ENCODE data around the gene CDC27. TPM values are rescaled to one million over a fixed set of nuclear protein-coding genes. Genes with fewer than 3 reads are reported as not detected.

The CDC27 gene
- polyA plus RNA-seq, 3 donors, result 19.7 to 52.0 (median 33.0) TPM

DNA sequence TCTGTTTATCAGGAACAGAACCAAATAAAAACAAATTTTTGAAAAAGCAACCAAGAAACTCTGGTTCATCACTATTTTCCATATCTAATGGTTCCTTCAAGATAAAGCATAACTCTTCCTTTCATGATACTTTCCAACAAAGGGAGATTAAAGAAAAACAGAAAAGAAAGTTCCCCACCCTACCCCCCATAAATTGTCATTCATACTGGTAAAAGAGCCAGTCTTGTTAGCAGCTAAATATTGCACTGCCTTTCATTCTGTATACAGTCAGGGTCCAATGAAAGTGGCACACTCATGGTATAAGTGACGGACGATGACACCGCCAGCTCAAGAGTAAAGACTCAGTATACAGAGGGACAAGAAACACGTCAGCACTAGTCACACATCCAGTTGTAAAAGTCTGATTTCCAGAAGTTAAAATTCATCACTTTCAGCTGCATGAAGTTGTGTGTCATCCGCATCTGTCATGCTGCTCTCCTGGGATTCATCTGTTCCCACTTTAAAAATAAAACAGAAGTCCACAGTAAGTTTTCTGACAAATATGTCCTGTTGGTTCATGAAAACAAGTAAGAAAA is 68.5 kb downstream of the CDC27 start:
- TF ChIP-seq, protein P1, sequence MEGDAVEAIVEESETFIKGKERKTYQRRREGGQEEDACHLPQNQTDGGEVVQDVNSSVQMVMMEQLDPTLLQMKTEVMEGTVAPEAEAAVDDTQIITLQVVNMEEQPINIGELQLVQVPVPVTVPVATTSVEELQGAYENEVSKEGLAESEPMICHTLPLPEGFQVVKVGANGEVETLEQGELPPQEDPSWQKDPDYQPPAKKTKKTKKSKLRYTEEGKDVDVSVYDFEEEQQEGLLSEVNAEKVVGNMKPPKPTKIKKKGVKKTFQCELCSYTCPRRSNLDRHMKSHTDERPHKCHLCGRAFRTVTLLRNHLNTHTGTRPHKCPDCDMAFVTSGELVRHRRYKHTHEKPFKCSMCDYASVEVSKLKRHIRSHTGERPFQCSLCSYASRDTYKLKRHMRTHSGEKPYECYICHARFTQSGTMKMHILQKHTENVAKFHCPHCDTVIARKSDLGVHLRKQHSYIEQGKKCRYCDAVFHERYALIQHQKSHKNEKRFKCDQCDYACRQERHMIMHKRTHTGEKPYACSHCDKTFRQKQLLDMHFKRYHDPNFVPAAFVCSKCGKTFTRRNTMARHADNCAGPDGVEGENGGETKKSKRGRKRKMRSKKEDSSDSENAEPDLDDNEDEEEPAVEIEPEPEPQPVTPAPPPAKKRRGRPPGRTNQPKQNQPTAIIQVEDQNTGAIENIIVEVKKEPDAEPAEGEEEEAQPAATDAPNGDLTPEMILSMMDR (IDR thresholded peaks at IDR 0.05), result no peak
- H3K79me2 ChIP-seq (ENCODE audit: insufficient read depth, low read length), result no peaks in the 10 kb centered on the region
- no peaks in the 10 kb centered on the region for H3K4me1 ChIP-seq (ENCODE audit: control insufficient read depth in 1 of 2, insufficient read depth in 2 of 2, low read length in 2 of 2)
- H3K4me2 ChIP-seq (replicated peaks; ENCODE audit: extremely low read depth, low read length, poor library complexity, severe bottlenecking), result no peak overlapping the region
- DNase-seq, result no peak
- Mint-ChIP-seq H3K27me3 (ENCODE audit: low read depth in 3 of 3) (no peaks in the 10 kb centered on the region), H3K36me3 (peaks cover 47 to 66% of the 10 kb centered on the region in 2 donors), H3K9me3 (peaks cover 0 to 1% (median 0%) of the 10 kb centered on the region in 7 donors), H3K4me1 (no peaks in the 10 kb centered on the region), H3K27ac (no peak overlapping the region), H3K4me3 (no peak overlapping the region)
- H3K4me3 ChIP-seq (replicated peaks in 1 of 3; ENCODE audit: low read depth in 2 of 3, low read length in 3 of 3), result no peak overlapping the region
- no peak overlapping the region for H3K27ac ChIP-seq (ENCODE audit: low read depth in 1 of 2, low read length in 2 of 2)
- peaks cover 63 to 83% of the 10 kb centered on the region in 2 donors for H3K36me3 ChIP-seq (replicated peaks in 1 of 2; ENCODE audit: control insufficient read depth in 1 of 2, insufficient read depth in 2 of 2, low read length in 2 of 2)
- H3K9ac ChIP-seq (ENCODE audit: insufficient read depth, low read length, poor library complexity, severe bottlenecking), result no peak overlapping the region
- no peaks in the 10 kb centered on the region for H4K20me1 ChIP-seq (ENCODE audit: insufficient read depth, low read length)
- WGBS (ENCODE audit: insufficient coverage), result 100% methylated on average over 4 of the region's 5 CpGs
- no peaks in the 10 kb centered on the region for H3K9me3 ChIP-seq (replicated peaks in 1 of 2; ENCODE audit: control insufficient read depth in 1 of 2, insufficient read depth in 1 of 2, low read length in 2 of 2)
- H3K27me3 ChIP-seq (ENCODE audit: control insufficient read depth in 2 of 2, insufficient read depth in 2 of 2, low read length in 2 of 2), result no peaks in the 10 kb centered on the region
- H2AFZ ChIP-seq (ENCODE audit: insufficient read depth, low read depth, low read length, poor library complexity, severe bottlenecking), result no peak overlapping the region
- intact Hi-C loops (cut with micrococcal nuclease), result no loop called here

DNA sequence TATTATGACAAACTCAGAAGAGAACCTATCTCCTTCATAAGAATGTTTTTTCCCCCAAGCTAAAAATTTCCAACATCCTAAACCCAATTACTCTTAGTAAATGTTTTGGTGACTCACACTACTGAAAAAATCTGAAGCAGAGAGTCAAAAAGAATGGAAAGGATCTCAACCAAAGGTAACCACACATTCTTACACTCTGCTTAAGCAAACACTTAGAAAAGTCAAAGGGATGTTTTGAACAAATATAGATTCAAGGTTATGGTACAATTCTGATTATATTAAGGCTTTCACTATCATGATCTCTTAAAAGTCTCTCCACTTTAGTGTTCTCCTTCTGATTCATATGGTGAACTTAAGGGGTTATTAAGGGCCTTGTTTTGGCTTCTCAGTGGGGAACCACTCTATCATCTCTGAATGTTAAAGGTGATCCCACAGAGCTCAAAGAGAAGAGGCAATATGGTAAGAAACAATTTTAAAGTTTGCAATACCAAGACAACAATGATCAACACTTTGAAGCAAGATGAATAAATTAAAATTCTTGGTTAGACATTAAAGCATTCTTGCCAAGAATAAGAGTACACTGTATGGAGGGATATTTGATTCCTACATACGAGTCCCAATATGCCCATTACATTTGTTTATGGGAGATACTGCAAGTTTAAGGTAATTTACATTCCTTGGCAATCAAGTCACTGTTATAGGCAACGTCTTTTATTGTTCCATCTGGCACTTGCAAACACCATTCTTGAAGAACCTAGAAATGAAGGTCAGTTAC is 69.2 kb downstream of the CDC27 start:
- Histone ChIP-seq H3K4me2 (replicated peaks; ENCODE audit: extremely low read depth, low read length, poor library complexity, severe bottlenecking) (no peak overlapping the region), H3K4me1 (ENCODE audit: control insufficient read depth in 1 of 2, insufficient read depth in 2 of 2, low read length in 2 of 2) (no peaks in the 10 kb centered on the region), H4K20me1 (ENCODE audit: insufficient read depth, low read length) (no peaks in the 10 kb centered on the region), H3K27ac (ENCODE audit: low read depth in 1 of 2, low read length in 2 of 2) (no peak overlapping the region), H3K9me3 (replicated peaks in 1 of 2; ENCODE audit: control insufficient read depth in 1 of 2, insufficient read depth in 1 of 2, low read length in 2 of 2) (no peaks in the 10 kb centered on the region), H3K79me2 (ENCODE audit: insufficient read depth, low read length) (no peaks in the 10 kb centered on the region), H3K36me3 (replicated peaks in 1 of 2; ENCODE audit: control insufficient read depth in 1 of 2, insufficient read depth in 2 of 2, low read length in 2 of 2) (peaks cover 60 to 78% of the 10 kb centered on the region in 2 donors), H3K27me3 (ENCODE audit: control insufficient read depth in 2 of 2, insufficient read depth in 2 of 2, low read length in 2 of 2) (no peaks in the 10 kb centered on the region), H3K9ac (ENCODE audit: insufficient read depth, low read length, poor library complexity, severe bottlenecking) (no peak overlapping the region), H3K4me3 (replicated peaks in 1 of 3; ENCODE audit: low read depth in 2 of 3, low read length in 3 of 3) (no peak overlapping the region), H2AFZ (ENCODE audit: insufficient read depth, low read depth, low read length, poor library complexity, severe bottlenecking) (no peak overlapping the region)
- Mint-ChIP-seq H3K27ac (peak overlapping the region in 1 of 7 donors; percentile 19), H3K4me1 (no peaks in the 10 kb centered on the region), H3K4me3 (no peak overlapping the region), H3K27me3 (ENCODE audit: low read depth in 3 of 3) (no peaks in the 10 kb centered on the region), H3K36me3 (peaks cover 47 to 60% of the 10 kb centered on the region in 2 donors), H3K9me3 (no peaks in the 10 kb centered on the region)
- DNase-seq, result no peak
- TF ChIP-seq, protein P1 (IDR thresholded peaks at IDR 0.05), result no peak
- intact Hi-C loops (cut with micrococcal nuclease), result no loop called here
- WGBS (ENCODE audit: insufficient coverage), result no CpG with 5 or more reads among the region's 2 CpGs
